Activated naive CD4-positive, alpha-beta T cell treated with anti-CD3 and anti-CD28 coated beads, Interleukin-2, amount 50 U/mL, for 72 hours (primary cell): ENCODE measurements around the gene DAZL. TPM values are rescaled to one million over a fixed set of nuclear protein-coding genes. Genes with fewer than 3 reads are reported as not detected.
"Not testable (repeated sequence)": the region's sequence is repeated elsewhere in the genome, so short reads cannot be mapped to it uniquely, and the experiment has no call there.

ENCODE experiments used
- ATAC-seq, 2 donors: fragments of 150-1000 bp; cut with Tn5 transposase; 2 replicates each; pipeline ENCODE4 v1.10.0; 2021; ENCODE audit warnings: mild to moderate bottlenecking in 2 of 2, moderate library complexity in 2 of 2
- DNase-seq, 2 donors: peaks; one replicate each; pipeline ENCODE4 v3.0.0; 2021 to 2022; ENCODE audit warnings: low spot score in 2 of 2
- H3K27ac Mint-ChIP-seq, 2 donors: one replicate each; pipeline ENCODE4 v1.8.0; 2022; ENCODE audit warnings: mild to moderate bottlenecking in 2 of 2, mixed read lengths in 2 of 2
- H3K36me3 Mint-ChIP-seq, 2 donors: one replicate each; pipeline ENCODE4 v1.8.0; 2022; ENCODE audit warnings: mixed read lengths in 2 of 2
- H3K9me3 Mint-ChIP-seq, 2 donors: one replicate each; pipeline ENCODE4 v1.8.0; 2022; ENCODE audit warnings: mixed read lengths in 2 of 2
- total RNA-seq, 2 donors: library from RNA; stranded (reverse); gene quantifications; one replicate each; pipeline ENCODE4 v1.2.3, GENCODE V29; 2022

Gene DAZL, protein sequence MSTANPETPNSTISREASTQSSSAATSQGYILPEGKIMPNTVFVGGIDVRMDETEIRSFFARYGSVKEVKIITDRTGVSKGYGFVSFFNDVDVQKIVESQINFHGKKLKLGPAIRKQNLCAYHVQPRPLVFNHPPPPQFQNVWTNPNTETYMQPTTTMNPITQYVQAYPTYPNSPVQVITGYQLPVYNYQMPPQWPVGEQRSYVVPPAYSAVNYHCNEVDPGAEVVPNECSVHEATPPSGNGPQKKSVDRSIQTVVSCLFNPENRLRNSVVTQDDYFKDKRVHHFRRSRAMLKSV
- total RNA-seq = not detected

DNA sequence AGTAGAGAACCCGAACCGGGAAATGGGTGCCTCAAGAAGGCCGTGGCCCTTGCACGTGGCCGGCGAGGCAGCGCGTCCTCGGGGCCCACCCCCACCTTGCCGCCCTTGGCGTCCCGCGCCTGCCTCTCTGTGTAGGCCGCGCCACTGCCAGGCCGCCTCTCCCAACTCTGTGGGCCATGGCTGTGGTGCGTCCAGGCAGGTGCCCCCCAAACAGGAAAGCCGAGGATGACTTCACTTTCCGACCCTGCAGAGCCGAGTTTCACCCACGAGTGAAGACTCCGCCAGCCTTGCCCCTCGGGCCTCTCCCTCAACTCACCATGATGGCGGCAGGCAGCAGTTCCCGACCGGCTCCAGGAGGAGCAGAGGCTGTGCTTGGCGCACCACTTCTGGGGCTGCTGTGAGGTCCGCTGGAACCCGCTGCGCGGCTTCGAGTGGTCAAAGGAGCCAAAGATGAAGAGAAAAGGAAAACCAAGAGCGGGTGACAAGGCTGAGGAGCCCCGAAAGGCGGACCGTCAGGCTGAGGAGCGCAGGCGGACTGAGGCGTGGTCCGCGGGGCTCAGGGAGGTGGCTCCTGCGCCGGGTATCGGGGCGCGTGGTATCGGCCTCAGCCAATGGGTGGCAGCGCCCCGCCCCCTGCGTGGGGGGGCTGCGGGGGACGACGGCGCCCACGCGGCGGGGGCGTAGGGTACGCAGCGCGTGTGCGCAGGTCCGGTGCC lies at the start of gene DAZL:
Gene DAZL (minus strand): TSS at position 537 of the 716 bp plus-strand sequence. CDS start 218 bp downstream, at position 319.
- DNase-seq (no peak), ATAC-seq (no peak)
- Mint-ChIP-seq H3K9me3 (no peaks in the 10 kb centered on the region), H3K36me3 (no peaks in the 10 kb centered on the region), H3K27ac (no peak within 1 kb of the TSS)

DNA sequence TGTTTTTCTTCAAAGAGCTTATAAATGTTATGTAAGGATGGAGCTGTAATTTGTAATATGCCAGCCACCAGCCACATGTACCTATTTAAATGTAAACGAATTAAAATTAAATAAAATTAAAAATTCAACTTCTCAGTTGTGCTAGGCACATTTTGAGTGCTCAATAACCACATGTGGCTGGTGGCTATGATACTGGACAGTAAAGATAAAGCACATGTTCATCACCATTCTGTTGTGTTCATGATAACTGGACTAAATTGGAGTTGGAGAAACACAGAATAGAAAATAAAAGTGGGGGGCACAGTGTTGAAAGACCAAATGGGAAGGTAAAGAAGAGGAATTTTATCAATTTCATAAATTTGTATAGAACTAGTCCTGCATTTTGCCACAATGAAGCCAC lies 49.8 kb upstream of the DAZL start:
- no peak for ATAC-seq
- DNase-seq = no peak
- no peaks in the 10 kb centered on the region for H3K9me3 Mint-ChIP-seq
- H3K27ac Mint-ChIP-seq = no peak overlapping the region
- no peaks in the 10 kb centered on the region for H3K36me3 Mint-ChIP-seq

DNA sequence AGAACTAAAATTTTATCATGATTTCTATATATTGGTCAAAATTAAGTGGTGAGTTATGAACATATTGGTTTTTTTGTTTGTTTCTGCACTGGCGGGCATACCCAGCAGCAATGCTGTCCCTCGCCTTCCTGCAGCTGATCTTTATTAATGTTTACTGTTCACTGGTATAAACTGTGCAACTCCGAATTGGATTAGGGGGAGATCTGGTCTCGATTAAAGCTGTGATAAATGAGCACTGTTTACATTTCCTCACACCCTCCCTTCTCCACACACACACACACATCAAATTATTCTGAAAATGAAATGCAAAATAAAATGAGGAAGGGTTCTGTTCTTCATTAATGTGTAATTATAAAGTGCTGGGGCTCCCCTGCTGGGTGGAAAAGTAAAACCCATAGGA lies 48.5 kb upstream of the DAZL start:
- no peaks in the 10 kb centered on the region for H3K36me3 Mint-ChIP-seq
- no peak for ATAC-seq
- no peak for DNase-seq
- no peaks in the 10 kb centered on the region for H3K9me3 Mint-ChIP-seq
- no peak overlapping the region for H3K27ac Mint-ChIP-seq

DNA sequence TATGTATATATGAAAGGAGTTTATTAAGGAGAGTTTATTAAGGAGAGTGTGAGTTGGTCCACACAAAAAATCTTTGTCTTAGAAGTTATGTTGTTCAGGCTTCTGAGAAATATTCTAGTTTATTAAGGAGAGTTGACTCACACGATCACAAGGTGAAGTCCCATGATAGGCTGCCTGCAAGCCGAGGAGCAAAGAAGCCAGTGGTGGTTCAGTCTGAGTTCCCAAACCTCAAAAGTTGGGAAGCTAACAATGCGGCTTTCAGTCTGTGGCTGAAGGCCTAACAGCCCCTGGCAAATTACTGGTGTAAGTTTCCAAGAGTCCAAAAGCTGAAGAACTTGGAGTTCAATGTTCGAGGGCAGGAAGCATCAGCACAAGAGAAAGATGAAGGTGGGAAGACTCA lies 42.4 kb upstream of the DAZL start:
- Mint-ChIP-seq H3K36me3 (no peaks in the 10 kb centered on the region), H3K27ac (no peak overlapping the region), H3K9me3 (no peaks in the 10 kb centered on the region)
- ATAC-seq (no peak), DNase-seq (no peak)

DNA sequence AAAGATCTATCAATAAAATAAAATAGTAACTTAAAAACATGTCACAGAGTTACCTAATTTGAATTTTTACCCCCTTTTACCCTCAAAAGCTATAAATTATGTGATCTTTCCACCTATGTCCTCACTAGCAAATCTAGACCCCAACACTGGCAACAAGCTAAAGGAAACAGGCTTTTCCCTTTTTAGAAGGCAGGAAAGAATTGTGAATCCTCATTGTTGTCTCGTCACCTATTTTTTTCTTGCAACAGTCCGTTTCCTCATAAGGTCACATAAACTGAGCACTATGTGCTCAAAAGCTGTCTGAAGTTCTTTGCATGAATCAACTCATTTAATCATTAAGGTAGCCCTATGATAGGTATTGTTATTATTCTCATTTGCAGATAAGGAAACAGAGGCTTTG lies 34.6 kb upstream of the DAZL start:
- no peak for ATAC-seq
- no peak for DNase-seq
- no peaks in the 10 kb centered on the region for H3K36me3 Mint-ChIP-seq
- H3K27ac Mint-ChIP-seq = no peak overlapping the region
- H3K9me3 Mint-ChIP-seq = peaks cover 0 to 5% of the 10 kb centered on the region in 2 donors

DNA sequence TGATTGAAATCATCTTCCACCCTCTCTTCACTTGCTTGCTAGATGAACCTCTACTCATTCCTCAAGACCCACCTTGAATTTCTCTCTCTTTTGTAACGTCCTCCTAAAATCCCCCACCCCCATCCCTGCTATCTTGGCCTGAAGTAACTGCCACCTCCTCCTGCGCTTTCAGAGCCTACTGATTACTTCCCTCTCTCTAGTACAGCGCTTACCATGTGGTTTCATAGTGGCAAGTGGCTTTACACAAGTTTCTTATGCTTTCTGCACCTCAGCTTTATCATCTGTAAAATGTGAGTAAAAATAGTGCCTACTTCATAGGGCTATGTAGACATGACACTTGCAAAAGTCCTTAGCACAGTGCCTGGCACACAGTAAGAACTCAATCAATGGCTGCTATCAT lies 28.7 kb upstream of the DAZL start:
- ATAC-seq = no peak
- no peak overlapping the region for H3K27ac Mint-ChIP-seq
- peaks cover 0 to 5% of the 10 kb centered on the region in 2 donors for H3K9me3 Mint-ChIP-seq
- no peaks in the 10 kb centered on the region for H3K36me3 Mint-ChIP-seq
- DNase-seq = no peak

DNA sequence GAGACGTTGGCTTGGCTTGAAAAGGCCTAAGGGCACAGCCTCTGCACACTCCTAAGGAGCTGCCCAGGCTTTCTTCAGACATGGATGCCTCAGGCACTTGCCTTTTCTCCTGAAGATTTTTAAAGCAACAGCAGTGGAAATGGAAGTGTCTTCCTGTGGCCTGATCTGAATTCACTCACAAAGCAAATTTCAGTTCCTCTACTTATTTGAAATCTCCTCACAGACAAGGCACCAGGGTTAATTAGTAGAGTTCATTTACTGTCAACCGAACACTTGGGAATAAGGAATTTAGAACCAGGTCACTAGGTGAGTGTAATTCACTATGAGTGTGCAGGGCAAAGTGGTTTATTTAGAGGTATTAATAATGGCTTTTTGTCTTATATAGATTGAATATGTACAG lies 27.2 kb upstream of the DAZL start:
- Mint-ChIP-seq H3K9me3 (peaks cover 0 to 5% of the 10 kb centered on the region in 2 donors), H3K36me3 (no peaks in the 10 kb centered on the region), H3K27ac (no peak overlapping the region)
- ATAC-seq (no peak), DNase-seq (no peak)

DNA sequence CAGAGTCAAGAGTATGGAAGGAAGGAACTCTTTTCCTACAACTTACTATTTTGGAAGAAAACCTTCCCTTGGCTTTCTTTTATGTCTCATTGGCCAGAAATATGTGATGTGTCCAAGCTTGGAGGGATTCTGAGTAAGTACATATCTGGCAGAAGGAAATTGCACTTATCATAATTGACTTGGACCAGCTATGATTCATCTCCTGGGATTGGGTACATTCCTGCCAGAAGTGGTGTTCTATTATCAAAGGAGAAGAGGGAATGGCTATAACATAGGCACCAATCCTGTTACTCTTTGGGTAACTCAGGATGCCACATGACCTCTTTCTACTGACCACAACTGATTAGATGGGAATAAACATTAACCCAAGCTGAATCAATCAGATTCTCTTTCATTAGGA lies 13.5 kb upstream of the DAZL start:
- ATAC-seq (no peak), DNase-seq (no peak)
- Mint-ChIP-seq H3K9me3 (peaks cover 3 to 18% of the 10 kb centered on the region in 2 donors), H3K27ac (no peak overlapping the region), H3K36me3 (peaks cover 0 to 15% of the 10 kb centered on the region in 2 donors)

DNA sequence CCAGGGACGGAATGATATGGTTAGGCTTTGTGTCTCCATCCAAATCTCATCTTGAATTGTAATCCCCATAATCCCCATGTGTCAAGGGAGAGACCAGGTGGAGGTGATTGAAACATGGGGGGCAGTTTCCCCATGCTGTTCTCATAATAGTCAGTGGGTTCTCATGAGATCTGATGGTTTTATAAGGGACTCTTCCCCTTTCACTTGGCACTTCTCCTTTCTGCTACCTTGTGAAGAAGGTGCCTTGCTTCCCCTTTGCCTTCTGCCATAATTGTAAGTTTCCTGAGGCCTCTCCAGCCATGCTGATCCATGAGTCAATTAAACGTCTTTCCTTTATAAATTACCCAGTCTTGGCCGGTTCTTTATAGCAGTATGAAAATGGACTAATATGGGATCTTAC lies 11.9 kb upstream of the DAZL start:
- H3K27ac Mint-ChIP-seq, DNase-seq, ATAC-seq: not testable (repeated sequence)
- peaks cover 3 to 18% of the 10 kb centered on the region in 2 donors for H3K9me3 Mint-ChIP-seq
- H3K36me3 Mint-ChIP-seq = peaks cover 0 to 15% of the 10 kb centered on the region in 2 donors

DNA sequence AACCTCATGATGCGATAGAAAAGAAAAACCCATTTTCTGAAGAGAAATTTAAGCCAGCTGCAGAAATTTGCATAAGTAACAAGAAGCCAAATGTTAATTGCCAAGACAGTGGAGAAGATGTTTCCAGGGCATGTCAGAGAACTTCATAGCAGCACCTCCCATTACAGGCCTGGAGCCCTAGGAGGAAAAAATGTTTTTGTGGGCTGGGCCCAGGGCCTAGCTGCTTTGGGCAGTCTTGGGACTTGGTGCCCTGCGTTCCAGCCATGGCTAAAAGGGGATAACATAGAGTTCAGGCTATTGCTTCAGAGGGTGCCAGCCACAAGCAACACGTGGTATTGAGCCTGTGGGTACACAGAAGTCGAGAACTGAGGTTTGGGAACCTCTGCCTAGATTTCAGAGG lies 10.9 kb upstream of the DAZL start:
- ATAC-seq = no peak
- no peak for DNase-seq
- no peak overlapping the region for H3K27ac Mint-ChIP-seq
- H3K9me3 Mint-ChIP-seq = peaks cover 3 to 18% of the 10 kb centered on the region in 2 donors
- H3K36me3 Mint-ChIP-seq = peaks cover 0 to 15% of the 10 kb centered on the region in 2 donors

DNA sequence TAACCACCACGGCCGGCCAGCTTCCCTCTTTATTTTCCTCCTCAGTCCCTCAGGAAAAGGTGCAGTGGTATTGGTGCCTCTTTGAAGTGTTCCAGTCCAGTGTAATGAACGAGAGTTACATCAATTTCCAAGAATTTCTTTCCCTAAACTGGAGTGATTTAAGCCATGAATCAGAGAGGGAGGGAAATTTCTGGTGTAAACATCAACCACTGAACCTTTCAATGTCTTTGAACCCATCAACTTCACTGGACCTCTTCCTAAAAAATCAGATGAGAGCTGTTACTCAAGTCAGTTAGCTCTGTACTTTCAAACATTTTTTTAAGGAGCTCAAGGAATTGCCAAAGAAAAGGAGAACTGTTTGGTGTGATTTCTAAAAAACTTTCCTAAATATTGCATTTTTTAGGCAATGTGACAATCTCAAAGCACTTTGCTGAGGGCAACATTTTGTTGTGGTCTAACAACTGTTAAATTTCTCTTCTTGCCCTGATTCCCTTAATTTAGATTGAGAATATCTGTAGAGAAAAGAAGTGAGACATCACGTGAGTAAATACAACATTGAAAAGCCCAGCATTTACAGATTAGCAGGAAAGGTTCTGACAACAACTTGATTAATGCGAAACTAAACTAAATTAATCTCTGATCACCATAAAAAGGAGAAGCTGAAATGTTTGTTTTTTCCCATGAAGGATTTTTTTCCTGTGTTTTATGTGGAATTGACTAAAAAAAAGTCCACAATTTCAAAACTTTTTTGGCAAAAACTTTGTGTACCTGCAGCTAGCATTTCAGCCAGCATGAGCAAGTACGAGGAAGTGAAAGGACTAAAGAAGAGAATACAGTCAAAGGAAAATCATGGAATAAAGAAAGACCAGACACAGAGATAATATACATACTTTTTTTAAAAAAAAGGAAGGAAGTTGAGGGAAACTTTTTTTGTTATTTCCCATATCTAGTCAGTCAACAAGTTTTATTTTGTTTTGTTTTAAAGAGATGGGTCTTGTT lies 9.1 kb upstream of the DAZL start:
- H3K27ac Mint-ChIP-seq = no peak overlapping the region
- H3K36me3 Mint-ChIP-seq = peaks cover 0 to 15% of the 10 kb centered on the region in 2 donors
- no peak for DNase-seq
- ATAC-seq = no peak
- peaks cover 3 to 18% of the 10 kb centered on the region in 2 donors for H3K9me3 Mint-ChIP-seq

DNA sequence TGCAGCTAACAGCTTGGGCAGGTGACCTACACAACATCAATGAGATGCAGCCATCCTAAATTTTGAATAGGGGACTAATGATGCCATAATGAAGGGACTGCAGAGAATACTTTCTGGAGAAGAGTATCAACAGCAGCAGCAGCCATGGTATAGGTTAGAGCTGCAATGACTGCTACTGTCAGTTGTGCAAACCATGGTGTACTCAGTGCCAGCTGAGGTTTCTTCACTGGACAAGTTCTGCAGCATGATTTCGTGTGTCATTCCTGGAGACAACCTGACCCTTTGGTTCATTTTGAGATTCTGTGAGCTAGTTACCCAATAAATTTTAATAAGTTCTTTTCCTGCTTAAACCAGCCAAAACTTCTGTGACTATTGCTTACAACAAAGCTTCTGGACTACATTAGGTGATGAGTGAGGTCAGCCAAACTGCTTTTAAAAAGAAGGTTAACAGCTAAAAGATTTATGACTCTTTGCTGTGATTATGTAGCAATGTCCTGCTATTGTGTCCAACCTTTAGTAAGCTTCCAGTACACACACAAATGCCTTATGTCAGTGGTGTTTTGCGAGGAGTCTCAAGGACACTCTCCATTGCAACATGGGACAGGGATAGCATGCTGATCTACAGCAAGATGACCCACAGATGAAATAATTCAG lies 4.8 kb upstream of the DAZL start:
- Mint-ChIP-seq H3K9me3 (no peaks in the 10 kb centered on the region), H3K36me3 (no peaks in the 10 kb centered on the region), H3K27ac (no peak overlapping the region)
- ATAC-seq = no peak
- DNase-seq = no peak

DNA sequence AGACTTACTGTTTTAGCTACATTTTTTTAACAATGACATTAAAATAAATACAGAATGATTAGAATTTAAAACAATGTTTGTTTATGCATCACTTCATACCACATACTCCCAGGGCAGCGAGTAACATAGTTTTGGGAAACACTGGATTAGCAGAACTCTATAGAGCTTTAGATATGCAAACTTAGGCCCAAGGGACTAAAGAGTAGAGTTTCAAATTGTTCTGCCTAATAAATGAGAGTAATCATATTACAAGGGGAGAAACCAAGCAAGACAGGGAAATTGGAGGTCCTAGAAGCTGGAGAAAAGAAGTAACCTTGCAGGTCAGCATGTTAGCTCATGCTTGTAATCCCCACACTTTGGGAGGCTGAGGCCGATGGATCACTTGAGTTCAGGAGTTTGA lies 3.6 kb upstream of the DAZL start:
- DNase-seq (no peak), ATAC-seq (no peak)
- Mint-ChIP-seq H3K36me3 (no peaks in the 10 kb centered on the region), H3K9me3 (no peaks in the 10 kb centered on the region), H3K27ac (no peak overlapping the region)

DNA sequence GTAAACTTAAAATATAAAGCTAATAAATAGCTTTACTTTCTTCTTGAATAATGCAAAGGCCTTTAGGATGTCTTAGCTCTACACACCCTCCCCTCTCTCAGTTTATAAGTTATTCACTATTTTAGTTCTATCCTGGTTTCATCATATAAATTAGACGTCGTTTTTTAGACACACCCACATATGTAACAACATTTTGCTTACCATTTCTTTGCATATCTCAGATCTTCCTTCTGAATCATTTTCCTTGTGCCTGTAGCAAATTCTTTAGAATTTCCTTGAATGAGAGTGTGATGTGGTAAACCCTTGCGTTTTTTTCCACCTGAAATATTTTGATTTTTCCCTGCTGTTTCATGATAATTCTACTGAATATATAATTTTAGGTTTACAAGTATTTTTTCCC lies 2.5 kb upstream of the DAZL start:
- Mint-ChIP-seq H3K27ac (no peak overlapping the region), H3K9me3 (no peaks in the 10 kb centered on the region), H3K36me3 (no peaks in the 10 kb centered on the region)
- DNase-seq (no peak), ATAC-seq (no peak)

DNA sequence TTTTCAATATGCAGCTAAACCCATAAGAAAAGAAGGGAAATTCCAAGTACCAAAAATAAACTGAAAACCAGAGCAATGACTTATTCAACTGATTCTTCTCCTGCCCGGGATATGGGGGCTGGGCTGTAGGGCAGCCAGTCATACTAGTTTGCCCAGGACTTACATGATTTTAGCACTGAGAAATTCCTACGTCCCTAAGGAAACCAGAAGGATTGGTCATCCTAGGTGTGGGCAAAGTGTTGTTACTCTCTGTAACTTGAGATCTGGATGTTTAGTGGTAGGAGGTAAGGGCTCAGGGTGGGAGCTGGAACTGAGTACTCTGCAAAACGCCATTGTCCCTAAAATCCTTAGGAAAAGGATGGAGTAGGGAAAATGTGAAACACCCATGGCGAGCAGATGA lies 1.2 kb upstream of the DAZL start:
- H3K36me3 Mint-ChIP-seq = no peaks in the 10 kb centered on the region
- ATAC-seq (no peak), DNase-seq (no peak)
- no peaks in the 10 kb centered on the region for H3K9me3 Mint-ChIP-seq
- H3K27ac Mint-ChIP-seq = no peak overlapping the region

DNA sequence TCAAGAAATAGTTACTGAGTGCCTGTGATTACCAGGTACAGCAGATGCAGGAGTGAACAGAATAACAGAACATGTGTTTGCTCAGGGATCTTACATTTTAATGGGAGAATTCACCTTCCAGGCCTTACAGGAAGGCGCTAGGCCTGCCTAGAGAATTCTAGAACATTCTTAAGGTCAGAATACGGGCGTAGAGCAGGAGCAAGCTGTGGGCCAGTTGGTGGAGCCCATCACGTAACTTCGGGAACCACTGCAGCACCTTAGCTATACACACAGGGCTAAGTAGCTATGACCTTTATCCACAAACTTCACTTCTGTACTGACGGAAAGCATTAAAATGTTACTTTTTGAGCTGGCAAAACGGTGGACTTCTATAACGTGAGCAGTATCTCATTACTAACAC lies 743 bp upstream of the DAZL start:
- ATAC-seq = no peak
- no peak for DNase-seq
- H3K36me3 Mint-ChIP-seq = no peaks in the 10 kb centered on the region
- no peak overlapping the region for H3K27ac Mint-ChIP-seq
- H3K9me3 Mint-ChIP-seq = no peaks in the 10 kb centered on the region
